GM19099 (cell line): ENCODE measurements around the gene FADS6.

Source experiments
- POLR2A ChIP-seq: IDR thresholded peaks from 3 replicates; pipeline ENCODE4 v1.6.1; 2011; ENCODE audit warnings: low read depth; ENCODE audit not compliant: insufficient read length; ENCODE audit errors: extremely low read depth

Gene FADS6

GRCh38 chr17:74836691-74837467 is 56.6 kb downstream of the FADS6 start:
- TF ChIP-seq POLR2A, result no peak

GRCh38 chr17:74836191-74836590 is 57.2 kb downstream of the FADS6 start:
- no peak for TF ChIP-seq POLR2A

GRCh38 chr17:74833501-74834377 is 59.7 kb downstream of the FADS6 start:
- TF ChIP-seq POLR2A, result no peak

GRCh38 chr17:74832421-74832820 is 61.0 kb downstream of the FADS6 start:
- TF ChIP-seq POLR2A, result no peak

- TF ChIP-seq POLR2A, result no peak
Measured at GRCh38 chr17:74831444-74832146, 61.8 kb downstream of the FADS6 start.

GRCh38 chr17:74830861-74831260 is 62.6 kb downstream of the FADS6 start:
- no peak for TF ChIP-seq POLR2A

GRCh38 chr17:74827800-74828199 is 65.6 kb downstream of the FADS6 start:
- TF ChIP-seq POLR2A, result no peak
